SH-SY5Y (cell line): ENCODE measurements around the gene NTRK2.

Experiments used
- GATA2 ChIP-seq: IDR thresholded peaks from 2 replicates; pipeline ENCODE4 v1.6.1; 2011; ENCODE audit warnings: mild to moderate bottlenecking, low read depth, low read length
- GATA3 ChIP-seq: IDR thresholded peaks from 2 replicates; pipeline ENCODE4 v1.6.1; 2011; ENCODE audit warnings: low read depth, mild to moderate bottlenecking, low read length, moderate library complexity

GRCh38 chr9:84759804-84760203, 90.3 kb downstream of the NTRK2 start:
- TF ChIP-seq GATA3: no peak
- TF ChIP-seq GATA2: no peak
